Measurements from ENCODE around the gene MALAT1.
"Not testable (repeated sequence)": the region's sequence is repeated elsewhere in the genome, so short reads cannot be mapped to it uniquely, and the experiment has no call there.

MALAT1 gene

DNA sequence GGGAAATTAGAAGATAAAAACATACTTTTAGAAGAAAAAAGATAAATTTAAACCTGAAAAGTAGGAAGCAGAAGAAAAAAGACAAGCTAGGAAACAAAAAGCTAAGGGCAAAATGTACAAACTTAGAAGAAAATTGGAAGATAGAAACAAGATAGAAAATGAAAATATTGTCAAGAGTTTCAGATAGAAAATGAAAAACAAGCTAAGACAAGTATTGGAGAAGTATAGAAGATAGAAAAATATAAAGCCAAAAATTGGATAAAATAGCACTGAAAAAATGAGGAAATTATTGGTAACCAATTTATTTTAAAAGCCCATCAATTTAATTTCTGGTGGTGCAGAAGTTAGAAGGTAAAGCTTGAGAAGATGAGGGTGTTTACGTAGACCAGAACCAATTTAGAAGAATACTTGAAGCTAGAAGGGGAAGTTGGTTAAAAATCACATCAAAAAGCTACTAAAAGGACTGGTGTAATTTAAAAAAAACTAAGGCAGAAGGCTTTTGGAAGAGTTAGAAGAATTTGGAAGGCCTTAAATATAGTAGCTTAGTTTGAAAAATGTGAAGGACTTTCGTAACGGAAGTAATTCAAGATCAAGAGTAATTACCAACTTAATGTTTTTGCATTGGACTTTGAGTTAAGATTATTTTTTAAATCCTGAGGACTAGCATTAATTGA lies 1.0 kb downstream of the MALAT1 start:
- no peak for DNase-seq

DNA sequence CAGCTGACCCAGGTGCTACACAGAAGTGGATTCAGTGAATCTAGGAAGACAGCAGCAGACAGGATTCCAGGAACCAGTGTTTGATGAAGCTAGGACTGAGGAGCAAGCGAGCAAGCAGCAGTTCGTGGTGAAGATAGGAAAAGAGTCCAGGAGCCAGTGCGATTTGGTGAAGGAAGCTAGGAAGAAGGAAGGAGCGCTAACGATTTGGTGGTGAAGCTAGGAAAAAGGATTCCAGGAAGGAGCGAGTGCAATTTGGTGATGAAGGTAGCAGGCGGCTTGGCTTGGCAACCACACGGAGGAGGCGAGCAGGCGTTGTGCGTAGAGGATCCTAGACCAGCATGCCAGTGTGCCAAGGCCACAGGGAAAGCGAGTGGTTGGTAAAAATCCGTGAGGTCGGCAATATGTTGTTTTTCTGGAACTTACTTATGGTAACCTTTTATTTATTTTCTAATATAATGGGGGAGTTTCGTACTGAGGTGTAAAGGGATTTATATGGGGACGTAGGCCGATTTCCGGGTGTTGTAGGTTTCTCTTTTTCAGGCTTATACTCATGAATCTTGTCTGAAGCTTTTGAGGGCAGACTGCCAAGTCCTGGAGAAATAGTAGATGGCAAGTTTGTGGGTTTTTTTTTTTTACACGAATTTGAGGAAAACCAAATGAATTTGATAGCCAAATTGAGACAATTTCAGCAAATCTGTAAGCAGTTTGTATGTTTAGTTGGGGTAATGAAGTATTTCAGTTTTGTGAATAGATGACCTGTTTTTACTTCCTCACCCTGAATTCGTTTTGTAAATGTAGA lies 1.7 kb downstream of the MALAT1 start:
- no peak for DNase-seq

DNA sequence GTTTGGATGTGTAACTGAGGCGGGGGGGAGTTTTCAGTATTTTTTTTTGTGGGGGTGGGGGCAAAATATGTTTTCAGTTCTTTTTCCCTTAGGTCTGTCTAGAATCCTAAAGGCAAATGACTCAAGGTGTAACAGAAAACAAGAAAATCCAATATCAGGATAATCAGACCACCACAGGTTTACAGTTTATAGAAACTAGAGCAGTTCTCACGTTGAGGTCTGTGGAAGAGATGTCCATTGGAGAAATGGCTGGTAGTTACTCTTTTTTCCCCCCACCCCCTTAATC lies 2.3 kb downstream of the MALAT1 start:
- no peak for DNase-seq

DNA sequence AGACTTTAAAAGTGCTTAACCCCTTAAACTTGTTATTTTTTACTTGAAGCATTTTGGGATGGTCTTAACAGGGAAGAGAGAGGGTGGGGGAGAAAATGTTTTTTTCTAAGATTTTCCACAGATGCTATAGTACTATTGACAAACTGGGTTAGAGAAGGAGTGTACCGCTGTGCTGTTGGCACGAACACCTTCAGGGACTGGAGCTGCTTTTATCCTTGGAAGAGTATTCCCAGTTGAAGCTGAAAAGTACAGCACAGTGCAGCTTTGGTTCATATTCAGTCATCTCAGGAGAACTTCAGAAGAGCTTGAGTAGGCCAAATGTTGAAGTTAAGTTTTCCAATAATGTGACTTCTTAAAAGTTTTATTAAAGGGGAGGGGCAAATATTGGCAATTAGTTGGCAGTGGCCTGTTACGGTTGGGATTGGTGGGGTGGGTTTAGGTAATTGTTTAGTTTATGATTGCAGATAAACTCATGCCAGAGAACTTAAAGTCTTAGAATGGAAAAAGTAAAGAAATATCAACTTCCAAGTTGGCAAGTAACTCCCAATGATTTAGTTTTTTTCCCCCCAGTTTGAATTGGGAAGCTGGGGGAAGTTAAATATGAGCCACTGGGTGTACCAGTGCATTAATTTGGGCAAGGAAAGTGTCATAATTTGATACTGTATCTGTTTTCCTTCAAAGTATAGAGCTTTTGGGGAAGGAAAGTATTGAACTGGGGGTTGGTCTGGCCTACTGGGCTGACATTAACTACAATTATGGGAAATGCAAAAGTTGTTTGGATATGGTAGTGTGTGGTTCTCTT lies 2.8 kb downstream of the MALAT1 start:
- DNase-seq: no peak

DNA sequence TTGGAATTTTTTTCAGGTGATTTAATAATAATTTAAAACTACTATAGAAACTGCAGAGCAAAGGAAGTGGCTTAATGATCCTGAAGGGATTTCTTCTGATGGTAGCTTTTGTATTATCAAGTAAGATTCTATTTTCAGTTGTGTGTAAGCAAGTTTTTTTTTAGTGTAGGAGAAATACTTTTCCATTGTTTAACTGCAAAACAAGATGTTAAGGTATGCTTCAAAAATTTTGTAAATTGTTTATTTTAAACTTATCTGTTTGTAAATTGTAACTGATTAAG lies 3.4 kb downstream of the MALAT1 start:
- DNase-seq: no peak

DNA sequence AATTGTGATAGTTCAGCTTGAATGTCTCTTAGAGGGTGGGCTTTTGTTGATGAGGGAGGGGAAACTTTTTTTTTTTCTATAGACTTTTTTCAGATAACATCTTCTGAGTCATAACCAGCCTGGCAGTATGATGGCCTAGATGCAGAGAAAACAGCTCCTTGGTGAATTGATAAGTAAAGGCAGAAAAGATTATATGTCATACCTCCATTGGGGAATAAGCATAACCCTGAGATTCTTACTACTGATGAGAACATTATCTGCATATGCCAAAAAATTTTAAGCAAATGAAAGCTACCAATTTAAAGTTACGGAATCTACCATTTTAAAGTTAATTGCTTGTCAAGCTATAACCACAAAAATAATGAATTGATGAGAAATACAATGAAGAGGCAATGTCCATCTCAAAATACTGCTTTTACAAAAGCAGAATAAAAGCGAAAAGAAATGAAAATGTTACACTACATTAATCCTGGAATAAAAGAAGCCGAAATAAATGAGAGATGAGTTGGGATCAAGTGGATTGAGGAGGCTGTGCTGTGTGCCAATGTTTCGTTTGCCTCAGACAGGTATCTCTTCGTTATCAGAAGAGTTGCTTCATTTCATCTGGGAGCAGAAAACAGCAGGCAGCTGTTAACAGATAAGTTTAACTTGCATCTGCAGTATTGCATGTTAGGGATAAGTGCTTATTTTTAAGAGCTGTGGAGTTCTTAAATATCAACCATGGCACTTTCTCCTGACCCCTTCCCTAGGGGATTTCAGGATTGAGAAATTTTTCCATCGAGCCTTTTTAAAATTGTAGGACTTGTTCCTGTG lies 3.9 kb downstream of the MALAT1 start:
- DNase-seq: no peak

DNA sequence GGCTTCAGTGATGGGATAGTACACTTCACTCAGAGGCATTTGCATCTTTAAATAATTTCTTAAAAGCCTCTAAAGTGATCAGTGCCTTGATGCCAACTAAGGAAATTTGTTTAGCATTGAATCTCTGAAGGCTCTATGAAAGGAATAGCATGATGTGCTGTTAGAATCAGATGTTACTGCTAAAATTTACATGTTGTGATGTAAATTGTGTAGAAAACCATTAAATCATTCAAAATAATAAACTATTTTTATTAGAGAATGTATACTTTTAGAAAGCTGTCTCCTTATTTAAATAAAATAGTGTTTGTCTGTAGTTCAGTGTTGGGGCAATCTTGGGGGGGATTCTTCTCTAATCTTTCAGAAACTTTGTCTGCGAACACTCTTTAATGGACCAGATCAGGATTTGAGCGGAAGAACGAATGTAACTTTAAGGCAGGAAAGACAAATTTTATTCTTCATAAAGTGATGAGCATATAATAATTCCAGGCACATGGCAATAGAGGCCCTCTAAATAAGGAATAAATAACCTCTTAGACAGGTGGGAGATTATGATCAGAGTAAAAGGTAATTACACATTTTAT lies 4.6 kb downstream of the MALAT1 start:
- DNase-seq: no peak

DNA sequence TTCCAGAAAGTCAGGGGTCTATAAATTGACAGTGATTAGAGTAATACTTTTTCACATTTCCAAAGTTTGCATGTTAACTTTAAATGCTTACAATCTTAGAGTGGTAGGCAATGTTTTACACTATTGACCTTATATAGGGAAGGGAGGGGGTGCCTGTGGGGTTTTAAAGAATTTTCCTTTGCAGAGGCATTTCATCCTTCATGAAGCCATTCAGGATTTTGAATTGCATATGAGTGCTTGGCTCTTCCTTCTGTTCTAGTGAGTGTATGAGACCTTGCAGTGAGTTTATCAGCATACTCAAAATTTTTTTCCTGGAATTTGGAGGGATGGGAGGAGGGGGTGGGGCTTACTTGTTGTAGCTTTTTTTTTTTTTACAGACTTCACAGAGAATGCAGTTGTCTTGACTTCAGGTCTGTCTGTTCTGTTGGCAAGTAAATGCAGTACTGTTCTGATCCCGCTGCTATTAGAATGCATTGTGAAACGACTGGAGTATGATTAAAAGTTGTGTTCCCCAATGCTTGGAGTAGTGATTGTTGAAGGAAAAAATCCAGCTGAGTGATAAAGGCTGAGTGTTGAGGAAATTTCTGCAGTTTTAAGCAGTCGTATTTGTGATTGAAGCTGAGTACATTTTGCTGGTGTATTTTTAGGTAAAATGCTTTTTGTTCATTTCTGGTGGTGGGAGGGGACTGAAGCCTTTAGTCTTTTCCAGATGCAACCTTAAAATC lies 5.3 kb downstream of the MALAT1 start:
- DNase-seq: no peak

DNA sequence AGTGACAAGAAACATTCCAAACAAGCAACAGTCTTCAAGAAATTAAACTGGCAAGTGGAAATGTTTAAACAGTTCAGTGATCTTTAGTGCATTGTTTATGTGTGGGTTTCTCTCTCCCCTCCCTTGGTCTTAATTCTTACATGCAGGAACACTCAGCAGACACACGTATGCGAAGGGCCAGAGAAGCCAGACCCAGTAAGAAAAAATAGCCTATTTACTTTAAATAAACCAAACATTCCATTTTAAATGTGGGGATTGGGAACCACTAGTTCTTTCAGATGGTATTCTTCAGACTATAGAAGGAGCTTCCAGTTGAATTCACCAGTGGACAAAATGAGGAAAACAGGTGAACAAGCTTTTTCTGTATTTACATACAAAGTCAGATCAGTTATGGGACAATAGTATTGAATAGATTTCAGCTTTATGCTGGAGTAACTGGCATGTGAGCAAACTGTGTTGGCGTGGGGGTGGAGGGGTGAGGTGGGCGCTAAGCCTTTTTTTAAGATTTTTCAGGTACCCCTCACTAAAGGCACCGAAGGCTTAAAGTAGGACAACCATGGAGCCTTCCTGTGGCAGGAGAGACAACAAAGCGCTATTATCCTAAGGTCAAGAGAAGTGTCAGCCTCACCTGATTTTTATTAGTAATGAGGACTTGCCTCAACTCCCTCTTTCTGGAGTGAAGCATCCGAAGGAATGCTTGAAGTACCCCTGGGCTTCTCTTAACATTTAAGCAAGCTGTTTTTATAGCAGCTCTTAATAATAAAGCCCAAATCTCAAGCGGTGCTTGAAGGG lies 6.0 kb downstream of the MALAT1 start:
- DNase-seq: no peak

DNA sequence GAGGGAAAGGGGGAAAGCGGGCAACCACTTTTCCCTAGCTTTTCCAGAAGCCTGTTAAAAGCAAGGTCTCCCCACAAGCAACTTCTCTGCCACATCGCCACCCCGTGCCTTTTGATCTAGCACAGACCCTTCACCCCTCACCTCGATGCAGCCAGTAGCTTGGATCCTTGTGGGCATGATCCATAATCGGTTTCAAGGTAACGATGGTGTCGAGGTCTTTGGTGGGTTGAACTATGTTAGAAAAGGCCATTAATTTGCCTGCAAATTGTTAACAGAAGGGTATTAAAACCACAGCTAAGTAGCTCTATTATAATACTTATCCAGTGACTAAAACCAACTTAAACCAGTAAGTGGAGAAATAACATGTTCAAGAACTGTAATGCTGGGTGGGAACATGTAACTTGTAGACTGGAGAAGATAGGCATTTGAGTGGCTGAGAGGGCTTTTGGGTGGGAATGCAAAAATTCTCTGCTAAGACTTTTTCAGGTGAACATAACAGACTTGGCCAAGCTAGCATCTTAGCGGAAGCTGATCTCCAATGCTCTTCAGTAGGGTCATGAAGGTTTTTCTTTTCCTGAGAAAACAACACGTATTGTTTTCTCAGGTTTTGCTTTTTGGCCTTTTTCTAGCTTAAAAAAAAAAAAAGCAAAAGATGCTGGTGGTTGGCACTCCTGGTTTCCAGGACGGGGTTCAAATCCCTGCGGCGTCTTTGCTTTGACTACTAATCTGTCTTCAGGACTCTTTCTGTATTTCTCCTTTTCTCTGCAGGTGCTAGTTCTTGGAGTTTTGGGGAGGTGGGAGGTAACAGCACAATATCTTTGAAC lies 6.8 kb downstream of the MALAT1 start:
- DNase-seq: no peak

DNA sequence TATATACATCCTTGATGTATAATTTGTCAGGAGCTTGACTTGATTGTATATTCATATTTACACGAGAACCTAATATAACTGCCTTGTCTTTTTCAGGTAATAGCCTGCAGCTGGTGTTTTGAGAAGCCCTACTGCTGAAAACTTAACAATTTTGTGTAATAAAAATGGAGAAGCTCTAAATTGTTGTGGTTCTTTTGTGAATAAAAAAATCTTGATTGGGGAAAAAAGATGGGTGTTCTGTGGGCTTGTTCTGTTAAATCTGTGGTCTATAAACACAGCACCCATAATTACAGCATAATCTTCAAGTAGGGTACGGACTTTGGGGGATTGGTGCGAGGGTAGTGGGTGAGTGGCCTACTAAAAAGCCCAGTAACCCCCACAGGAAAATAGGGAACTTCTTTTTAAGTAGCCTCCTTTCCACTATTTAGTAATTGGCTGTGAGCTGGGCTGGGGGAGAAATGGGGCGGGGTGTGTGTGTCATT lies 7.5 kb downstream of the MALAT1 start:
- no peak for DNase-seq

DNA sequence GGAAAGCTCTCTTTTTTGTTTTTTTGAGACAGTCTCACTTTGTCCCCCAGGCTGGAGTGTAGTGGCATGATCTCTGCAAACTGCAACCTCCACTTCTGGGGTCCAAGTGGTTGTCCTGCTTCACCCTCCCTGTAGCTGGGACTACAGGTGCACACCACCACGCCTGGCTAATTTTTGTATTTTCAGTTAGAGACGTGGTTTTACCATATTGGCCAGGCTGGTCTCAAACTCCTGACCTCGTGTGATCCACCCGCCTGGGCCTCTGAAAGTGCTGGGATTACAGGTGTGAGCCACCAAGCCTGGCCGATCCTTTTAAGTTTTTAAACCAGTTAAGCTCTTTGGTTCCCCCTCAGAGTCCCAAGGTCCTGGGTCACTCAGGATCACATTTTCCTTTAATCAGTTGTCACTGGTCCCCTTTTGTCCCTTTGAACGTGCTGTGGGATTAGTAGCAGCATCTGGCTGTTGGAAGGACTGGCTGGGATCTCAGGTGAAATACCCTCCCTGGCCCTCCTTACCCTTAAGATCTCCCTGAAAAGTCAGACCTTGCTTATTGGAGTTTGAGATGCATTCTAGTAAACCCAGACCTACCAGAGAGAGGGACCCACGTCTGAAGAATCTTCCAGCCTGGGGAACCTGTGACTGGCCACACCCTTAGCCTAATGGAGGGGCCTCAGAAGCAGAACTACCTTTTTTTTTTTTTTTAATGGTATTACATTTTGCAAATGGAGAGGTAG lies 8.1 kb downstream of the MALAT1 start:
- DNase-seq: peak; percentile 95

DNA sequence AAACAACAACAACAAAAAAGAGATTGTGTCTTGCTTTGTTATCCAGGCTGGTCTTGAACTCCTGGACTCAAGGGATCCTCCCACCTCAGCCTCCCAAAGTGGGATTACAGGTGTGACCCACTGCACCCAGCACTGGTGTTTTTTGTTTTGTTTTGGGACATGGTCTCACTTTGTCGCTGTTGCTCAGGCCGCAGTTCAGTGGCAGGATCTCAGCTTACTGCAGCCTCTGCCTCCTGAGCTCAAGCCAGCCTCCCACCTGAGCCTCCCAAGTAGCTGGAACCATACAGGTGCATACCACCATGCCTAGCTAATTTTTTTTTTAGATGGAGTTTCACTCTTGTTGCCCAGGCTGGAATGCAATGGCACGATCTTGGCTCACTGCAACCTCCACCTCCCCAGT lies 13.5 kb downstream of the MALAT1 start:
- DNase-seq: not testable (repeated sequence)

DNA sequence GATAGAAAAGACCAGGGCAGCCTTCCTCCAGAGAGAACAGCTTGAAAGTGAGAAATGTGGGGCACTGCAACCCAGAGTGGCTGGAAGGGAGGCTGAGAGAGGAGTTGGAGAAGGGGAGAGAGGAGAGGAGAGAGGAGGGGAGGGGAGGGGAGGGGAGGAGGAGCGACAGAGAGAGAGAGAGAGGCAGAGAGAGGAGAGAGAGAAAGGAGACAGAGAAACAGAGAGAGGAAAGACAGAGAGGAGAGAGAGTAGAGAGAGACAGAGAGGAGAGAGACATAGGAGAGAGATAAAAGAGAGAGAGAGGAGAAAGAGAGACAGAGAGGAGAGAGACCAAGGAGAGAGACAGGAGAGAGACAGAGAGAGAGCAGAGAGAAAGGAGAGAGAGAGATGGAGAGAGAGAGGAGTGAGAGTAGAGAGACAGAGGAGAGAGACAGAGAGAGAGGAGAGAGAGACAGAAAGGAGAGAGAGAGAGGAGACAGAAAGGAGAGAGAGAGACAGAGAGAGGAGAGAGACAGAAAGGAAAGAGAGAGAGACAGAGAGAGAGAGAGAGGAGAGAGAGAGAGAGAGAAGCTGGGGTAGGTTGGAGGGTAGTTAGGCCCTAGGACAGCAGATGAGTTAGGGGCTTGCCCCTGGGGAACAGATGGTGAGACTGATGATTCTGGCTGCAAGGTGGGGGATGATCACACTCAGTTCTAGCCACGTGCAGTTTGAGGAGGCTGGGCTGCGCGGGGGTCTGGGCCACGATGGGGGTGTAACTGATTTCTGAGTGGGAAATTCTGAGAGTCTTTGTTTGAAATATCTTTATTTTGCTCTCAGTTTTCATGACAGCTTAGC lies 17.5 kb downstream of the MALAT1 start:
- peak; percentile 37 for DNase-seq

DNA sequence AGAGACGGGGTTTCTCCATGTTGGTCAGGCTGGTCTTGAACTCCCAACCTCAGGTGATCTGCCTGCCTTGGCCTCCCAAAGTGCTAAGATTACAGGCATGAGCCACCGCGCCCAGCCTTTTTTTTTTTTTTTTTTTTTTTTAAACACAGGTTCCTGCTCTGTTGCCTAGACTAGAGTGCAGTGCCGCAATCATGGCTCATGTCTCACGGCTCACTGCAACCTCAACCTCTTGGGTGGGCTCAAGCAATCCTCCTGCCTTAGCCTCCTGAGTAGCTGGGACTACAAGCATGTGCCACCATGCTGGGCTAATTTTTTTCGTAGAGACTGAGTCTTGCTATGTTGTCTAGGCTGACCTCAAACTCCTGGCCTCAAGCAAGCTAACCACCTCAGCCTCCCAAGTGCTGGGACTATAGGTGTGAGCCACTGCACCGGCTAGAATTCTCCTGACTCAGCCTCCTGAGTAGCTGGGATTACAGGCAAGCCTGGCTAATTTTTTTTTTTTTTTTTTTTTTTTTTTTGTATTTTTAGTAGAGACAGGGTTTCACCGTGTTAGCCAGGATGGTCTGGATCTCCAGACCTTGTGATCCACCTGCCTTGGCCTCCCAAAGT lies 20.2 kb downstream of the MALAT1 start:
- peak; percentile 54 for DNase-seq

DNA sequence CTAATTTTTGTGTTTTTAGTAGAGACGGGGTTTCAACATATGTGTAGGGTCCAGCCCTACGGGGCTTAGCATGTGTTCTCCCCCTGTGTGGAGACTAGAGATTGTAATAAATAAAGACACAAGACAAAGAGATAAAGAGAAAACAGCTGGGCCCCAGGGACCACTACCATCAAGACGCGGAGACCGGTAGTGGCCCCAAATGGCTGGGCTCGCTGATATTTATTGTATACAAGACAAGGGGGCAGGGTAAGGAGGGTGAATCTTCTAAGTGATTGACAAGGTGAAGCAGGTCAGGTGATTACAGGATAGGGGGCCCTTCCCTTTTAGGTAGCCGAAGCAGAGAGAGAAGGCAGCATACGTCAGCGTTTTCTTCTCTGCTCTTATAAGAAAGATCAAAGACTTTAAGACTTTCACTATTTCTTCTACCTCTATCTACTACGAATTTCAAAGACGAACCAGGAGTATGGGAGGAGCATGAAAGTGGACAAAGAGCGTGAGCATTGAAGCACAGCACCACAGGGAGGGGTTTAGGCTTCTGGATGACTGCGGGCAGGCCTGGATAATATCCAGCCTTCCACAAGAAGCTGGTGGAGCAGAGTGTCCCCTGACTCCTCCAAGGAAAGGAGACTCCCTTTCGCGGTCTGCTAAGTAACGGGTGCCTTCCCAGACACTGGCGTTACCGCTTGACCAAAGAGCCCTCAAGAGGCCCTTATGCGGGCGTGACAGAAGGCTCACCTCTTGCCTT lies 23.1 kb downstream of the MALAT1 start:
- peak; percentile 62 for DNase-seq
